H1 (cell line): Measurements from ENCODE around the gene ZGRF1. TPM values are rescaled to one million over a fixed set of nuclear protein-coding genes. Genes with fewer than 3 reads are reported as not detected.

Source experiments
- BACH1 ChIP-seq: IDR thresholded peaks from 2 replicates; pipeline ENCODE4 v1.6.1; 2012; ENCODE audit warnings: low read length, improper control_type of control experiment
- BRCA1 ChIP-seq: IDR thresholded peaks from 2 replicates; pipeline ENCODE4 v1.6.1; 2012; ENCODE audit warnings: low read depth, low read length, improper control_type of control experiment
- CREB1 ChIP-seq: IDR thresholded peaks from 2 replicates; pipeline ENCODE4 v1.6.1; 2012; ENCODE audit warnings: inconsistent platforms
- KDM4A ChIP-seq: IDR thresholded peaks from one replicate; pipeline ENCODE4 v1.7.1; 2012; ENCODE audit warnings: low read depth, mild to moderate bottlenecking, moderate library complexity, low read length, inconsistent platforms; ENCODE audit not compliant: severe bottlenecking
- NANOG ChIP-seq: IDR thresholded peaks from 2 replicates; pipeline ENCODE4 v1.6.1; 2011; ENCODE audit warnings: low read length, low read depth, mild to moderate bottlenecking, inconsistent platforms; ENCODE audit not compliant: insufficient read depth, poor library complexity, severe bottlenecking
- SP1 ChIP-seq: IDR thresholded peaks from 2 replicates; pipeline ENCODE4 v1.6.1; 2011; ENCODE audit warnings: low read depth, low read length
- polyA plus RNA-seq, 7 experiments: library from polyadenylated mRNA; depleted of rRNA in 3 of 7; stranded (reverse) in 5 of 7; unstranded in 2 of 7; fragments of >200 nt in 5 of 7; fragments of 200-250 nt in 2 of 7; gene quantifications; 1 replicate in 5 of 7; 2 replicates in 1 of 7; 4 replicates in 1 of 7; pipeline versions ENCODE4 v1.2.1 to v1.2.3, GENCODE V29; 2011 to 2013; ENCODE audit warnings: missing spikeins in 2 of 7, mixed read lengths in 2 of 7
- total RNA-seq: library from RNA; stranded (reverse); fragmentation: NEBNext Ultra II Directional; extraction: Animal tissue kit (Norgen Biotek cat#: 25700); gene quantifications from 2 replicates; pipeline ENCODE4 v1.2.1, GENCODE V29; 2021
- TF ChIP-seq, protein P1 (sequence below): fragments of 300-600 bp; sonication (generic); IDR thresholded peaks from 2 replicates; pipeline ENCODE4 v1.7.1; 2012; ENCODE audit warnings: low read length, moderate library complexity, mild to moderate bottlenecking, inconsistent platforms; ENCODE audit not compliant: insufficient replicate concordance
- TF ChIP-seq, protein P2 (sequence below): IDR thresholded peaks from 2 replicates; pipeline ENCODE4 v1.6.1; 2012; ENCODE audit warnings: inconsistent platforms
- TF ChIP-seq, protein P3 (sequence below): IDR thresholded peaks from 2 replicates; pipeline ENCODE4 v1.6.1; 2012; ENCODE audit warnings: inconsistent platforms

The ZGRF1 gene
- total and polyA plus RNA-seq, 2 of the 8 experiments (the other 6 are each of a cell fraction or from before 2014, with no cell fraction given), result 12.0 to 44.6 TPM

DNA sequence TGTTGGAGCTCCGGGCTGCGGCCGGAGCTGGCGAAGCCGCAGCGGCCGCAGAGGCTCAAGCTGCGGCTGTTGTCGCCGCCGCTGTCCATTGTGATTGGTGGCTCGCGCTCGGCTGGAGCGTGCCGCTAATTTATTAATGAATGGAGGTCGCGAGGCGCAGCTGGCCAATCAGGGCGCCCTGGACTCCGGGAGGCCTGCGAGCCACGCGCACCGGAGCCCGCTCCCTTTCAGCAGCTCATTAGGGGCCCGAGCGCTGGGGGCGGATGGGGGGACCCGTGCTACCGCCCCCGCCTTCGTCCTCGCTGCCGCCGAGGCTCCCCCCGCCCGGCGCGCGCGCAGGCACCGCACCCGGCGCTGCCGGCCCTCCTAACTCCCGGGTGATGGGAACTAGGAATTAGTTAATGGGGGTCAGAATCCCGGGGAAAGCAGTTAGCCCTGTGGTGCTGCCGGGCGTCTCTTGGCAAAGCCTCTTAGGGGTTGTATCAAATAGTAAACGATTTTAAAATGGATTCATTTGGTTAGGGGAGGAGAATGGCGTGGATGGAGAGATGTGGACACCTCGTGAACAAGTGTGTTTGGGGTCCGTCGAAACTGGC, 120.1 kb downstream of the ZGRF1 start (continued):
- TF ChIP-seq, protein P1, sequence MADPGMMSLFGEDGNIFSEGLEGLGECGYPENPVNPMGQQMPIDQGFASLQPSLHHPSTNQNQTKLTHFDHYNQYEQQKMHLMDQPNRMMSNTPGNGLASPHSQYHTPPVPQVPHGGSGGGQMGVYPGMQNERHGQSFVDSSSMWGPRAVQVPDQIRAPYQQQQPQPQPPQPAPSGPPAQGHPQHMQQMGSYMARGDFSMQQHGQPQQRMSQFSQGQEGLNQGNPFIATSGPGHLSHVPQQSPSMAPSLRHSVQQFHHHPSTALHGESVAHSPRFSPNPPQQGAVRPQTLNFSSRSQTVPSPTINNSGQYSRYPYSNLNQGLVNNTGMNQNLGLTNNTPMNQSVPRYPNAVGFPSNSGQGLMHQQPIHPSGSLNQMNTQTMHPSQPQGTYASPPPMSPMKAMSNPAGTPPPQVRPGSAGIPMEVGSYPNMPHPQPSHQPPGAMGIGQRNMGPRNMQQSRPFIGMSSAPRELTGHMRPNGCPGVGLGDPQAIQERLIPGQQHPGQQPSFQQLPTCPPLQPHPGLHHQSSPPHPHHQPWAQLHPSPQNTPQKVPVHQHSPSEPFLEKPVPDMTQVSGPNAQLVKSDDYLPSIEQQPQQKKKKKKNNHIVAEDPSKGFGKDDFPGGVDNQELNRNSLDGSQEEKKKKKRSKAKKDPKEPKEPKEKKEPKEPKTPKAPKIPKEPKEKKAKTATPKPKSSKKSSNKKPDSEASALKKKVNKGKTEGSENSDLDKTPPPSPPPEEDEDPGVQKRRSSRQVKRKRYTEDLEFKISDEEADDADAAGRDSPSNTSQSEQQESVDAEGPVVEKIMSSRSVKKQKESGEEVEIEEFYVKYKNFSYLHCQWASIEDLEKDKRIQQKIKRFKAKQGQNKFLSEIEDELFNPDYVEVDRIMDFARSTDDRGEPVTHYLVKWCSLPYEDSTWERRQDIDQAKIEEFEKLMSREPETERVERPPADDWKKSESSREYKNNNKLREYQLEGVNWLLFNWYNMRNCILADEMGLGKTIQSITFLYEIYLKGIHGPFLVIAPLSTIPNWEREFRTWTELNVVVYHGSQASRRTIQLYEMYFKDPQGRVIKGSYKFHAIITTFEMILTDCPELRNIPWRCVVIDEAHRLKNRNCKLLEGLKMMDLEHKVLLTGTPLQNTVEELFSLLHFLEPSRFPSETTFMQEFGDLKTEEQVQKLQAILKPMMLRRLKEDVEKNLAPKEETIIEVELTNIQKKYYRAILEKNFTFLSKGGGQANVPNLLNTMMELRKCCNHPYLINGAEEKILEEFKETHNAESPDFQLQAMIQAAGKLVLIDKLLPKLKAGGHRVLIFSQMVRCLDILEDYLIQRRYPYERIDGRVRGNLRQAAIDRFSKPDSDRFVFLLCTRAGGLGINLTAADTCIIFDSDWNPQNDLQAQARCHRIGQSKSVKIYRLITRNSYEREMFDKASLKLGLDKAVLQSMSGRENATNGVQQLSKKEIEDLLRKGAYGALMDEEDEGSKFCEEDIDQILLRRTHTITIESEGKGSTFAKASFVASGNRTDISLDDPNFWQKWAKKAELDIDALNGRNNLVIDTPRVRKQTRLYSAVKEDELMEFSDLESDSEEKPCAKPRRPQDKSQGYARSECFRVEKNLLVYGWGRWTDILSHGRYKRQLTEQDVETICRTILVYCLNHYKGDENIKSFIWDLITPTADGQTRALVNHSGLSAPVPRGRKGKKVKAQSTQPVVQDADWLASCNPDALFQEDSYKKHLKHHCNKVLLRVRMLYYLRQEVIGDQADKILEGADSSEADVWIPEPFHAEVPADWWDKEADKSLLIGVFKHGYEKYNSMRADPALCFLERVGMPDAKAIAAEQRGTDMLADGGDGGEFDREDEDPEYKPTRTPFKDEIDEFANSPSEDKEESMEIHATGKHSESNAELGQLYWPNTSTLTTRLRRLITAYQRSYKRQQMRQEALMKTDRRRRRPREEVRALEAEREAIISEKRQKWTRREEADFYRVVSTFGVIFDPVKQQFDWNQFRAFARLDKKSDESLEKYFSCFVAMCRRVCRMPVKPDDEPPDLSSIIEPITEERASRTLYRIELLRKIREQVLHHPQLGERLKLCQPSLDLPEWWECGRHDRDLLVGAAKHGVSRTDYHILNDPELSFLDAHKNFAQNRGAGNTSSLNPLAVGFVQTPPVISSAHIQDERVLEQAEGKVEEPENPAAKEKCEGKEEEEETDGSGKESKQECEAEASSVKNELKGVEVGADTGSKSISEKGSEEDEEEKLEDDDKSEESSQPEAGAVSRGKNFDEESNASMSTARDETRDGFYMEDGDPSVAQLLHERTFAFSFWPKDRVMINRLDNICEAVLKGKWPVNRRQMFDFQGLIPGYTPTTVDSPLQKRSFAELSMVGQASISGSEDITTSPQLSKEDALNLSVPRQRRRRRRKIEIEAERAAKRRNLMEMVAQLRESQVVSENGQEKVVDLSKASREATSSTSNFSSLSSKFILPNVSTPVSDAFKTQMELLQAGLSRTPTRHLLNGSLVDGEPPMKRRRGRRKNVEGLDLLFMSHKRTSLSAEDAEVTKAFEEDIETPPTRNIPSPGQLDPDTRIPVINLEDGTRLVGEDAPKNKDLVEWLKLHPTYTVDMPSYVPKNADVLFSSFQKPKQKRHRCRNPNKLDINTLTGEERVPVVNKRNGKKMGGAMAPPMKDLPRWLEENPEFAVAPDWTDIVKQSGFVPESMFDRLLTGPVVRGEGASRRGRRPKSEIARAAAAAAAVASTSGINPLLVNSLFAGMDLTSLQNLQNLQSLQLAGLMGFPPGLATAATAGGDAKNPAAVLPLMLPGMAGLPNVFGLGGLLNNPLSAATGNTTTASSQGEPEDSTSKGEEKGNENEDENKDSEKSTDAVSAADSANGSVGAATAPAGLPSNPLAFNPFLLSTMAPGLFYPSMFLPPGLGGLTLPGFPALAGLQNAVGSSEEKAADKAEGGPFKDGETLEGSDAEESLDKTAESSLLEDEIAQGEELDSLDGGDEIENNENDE, result no peak
- TF ChIP-seq, protein P2, sequence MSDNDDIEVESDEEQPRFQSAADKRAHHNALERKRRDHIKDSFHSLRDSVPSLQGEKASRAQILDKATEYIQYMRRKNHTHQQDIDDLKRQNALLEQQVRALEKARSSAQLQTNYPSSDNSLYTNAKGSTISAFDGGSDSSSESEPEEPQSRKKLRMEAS, result peak; percentile 68
- TF ChIP-seq KDM4A (peak; percentile 33), BACH1 (0 out of 2 replicates have a peak, but pooled peaks have one; percentile 9), BRCA1 (no peak), CREB1 (no peak), NANOG (peak; percentile 82), SP1 (no peak)
- TF ChIP-seq, protein P3, sequence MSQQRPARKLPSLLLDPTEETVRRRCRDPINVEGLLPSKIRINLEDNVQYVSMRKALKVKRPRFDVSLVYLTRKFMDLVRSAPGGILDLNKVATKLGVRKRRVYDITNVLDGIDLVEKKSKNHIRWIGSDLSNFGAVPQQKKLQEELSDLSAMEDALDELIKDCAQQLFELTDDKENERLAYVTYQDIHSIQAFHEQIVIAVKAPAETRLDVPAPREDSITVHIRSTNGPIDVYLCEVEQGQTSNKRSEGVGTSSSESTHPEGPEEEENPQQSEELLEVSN, result peak; percentile 84
- TF ChIP-seq, all 59 proteins: peak for 8
